Tibial artery (tissue), 4 donors: ENCODE results near the gene FBXO21.
"Not testable (repeated sequence)": the region's sequence is repeated elsewhere in the genome, so short reads cannot be mapped to it uniquely, and the experiment has no call there.

Source experiments
- DNase-seq, 2 donors: peaks; one replicate each; pipeline ENCODE4 v3.0.0-alpha.2; 2019
- H3K27ac ChIP-seq, 2 donors: fragments of 200-600 bp; sonication (generic) in 1 of 2; 1 replicate in 1 of 2; 2 replicates in 1 of 2; pipeline ENCODE4 v1.5.1; 2018 to 2019; ENCODE audit warnings: mild to moderate bottlenecking in 1 of 2
- H3K27me3 ChIP-seq, 2 donors: fragments of 200-600 bp; sonication (generic) in 1 of 2; one replicate each; pipeline versions ENCODE4 v1.5.1 to v1.6.0; 2016 to 2019
- H3K36me3 ChIP-seq, 3 donors: fragments of 200-600 bp; sonication (generic) in 2 of 3; one replicate each; pipeline ENCODE4 v1.5.1; 2016 to 2019; ENCODE audit warnings: mild to moderate bottlenecking in 2 of 3
- H3K4me1 ChIP-seq, 4 donors: fragments of 200-600 bp; sonication (generic) in 2 of 4; 1 replicate in 3 of 4; 2 replicates in 1 of 4; pipeline ENCODE4 v1.5.1; 2016 to 2019
- H3K4me3 ChIP-seq, 2 donors: fragments of 200-600 bp; sonication (generic) in 1 of 2; 1 replicate in 1 of 2; 2 replicates in 1 of 2; pipeline ENCODE4 v1.5.1; 2018 to 2019; ENCODE audit warnings: mild to moderate bottlenecking in 2 of 2
- H3K9me3 ChIP-seq, 3 donors: fragments of 200-600 bp; sonication (generic) in 1 of 3; one replicate each; pipeline ENCODE4 v1.5.1; 2016 to 2019
- intact Hi-C: fragments of 100-400 bp; cut with DNase I; formaldehyde crosslinking; loops from one replicate; pipeline ENCODE4 v1.15.0; 2023; ENCODE audit warnings: low total_unique reads
- TF ChIP-seq, protein P1 (sequence below), 2 experiments: fragments of 200-600 bp in 1 of 2; fragments of 450-650 bp in 1 of 2; IDR thresholded peaks; one replicate each; pipeline ENCODE4 v1.5.1; 2017 to 2019; ENCODE audit warnings: antibody characterized with exemption in 2 of 2, mild to moderate bottlenecking in 1 of 2, moderate library complexity in 1 of 2

The FBXO21 gene

DNA sequence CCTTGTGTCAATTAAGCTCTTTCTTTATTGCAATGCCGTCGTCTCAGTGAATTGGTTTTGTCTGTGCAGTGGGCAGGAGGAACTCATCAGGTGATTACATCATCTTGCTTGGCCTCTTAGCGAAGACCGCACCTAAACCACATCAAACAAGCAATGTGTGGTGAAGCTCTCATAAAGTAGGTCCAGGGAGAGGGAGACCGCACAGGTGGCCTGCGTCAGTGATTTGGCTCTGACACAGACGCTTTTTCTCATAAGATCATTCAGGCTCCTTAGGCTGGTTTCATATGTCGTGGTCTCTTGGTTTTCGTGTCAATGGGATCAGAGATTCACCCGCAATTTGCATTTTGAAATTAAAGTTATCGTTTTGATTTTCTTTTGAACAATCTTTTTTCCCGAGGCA is 84.4 kb downstream of the FBXO21 start:
- intact Hi-C loops = no loop called here
- no peaks in the 10 kb centered on the region for H3K4me1 ChIP-seq
- TF ChIP-seq, protein P1, sequence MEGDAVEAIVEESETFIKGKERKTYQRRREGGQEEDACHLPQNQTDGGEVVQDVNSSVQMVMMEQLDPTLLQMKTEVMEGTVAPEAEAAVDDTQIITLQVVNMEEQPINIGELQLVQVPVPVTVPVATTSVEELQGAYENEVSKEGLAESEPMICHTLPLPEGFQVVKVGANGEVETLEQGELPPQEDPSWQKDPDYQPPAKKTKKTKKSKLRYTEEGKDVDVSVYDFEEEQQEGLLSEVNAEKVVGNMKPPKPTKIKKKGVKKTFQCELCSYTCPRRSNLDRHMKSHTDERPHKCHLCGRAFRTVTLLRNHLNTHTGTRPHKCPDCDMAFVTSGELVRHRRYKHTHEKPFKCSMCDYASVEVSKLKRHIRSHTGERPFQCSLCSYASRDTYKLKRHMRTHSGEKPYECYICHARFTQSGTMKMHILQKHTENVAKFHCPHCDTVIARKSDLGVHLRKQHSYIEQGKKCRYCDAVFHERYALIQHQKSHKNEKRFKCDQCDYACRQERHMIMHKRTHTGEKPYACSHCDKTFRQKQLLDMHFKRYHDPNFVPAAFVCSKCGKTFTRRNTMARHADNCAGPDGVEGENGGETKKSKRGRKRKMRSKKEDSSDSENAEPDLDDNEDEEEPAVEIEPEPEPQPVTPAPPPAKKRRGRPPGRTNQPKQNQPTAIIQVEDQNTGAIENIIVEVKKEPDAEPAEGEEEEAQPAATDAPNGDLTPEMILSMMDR (IDR thresholded peaks at IDR 0.05) = no peak
- peaks cover 0 to 20% of the 10 kb centered on the region in 2 donors for H3K27me3 ChIP-seq
- H3K9me3 ChIP-seq = no peaks in the 10 kb centered on the region
- no peak overlapping the region for H3K4me3 ChIP-seq
- no peaks in the 10 kb centered on the region for H3K36me3 ChIP-seq
- no peak for DNase-seq
- no peak overlapping the region for H3K27ac ChIP-seq

DNA sequence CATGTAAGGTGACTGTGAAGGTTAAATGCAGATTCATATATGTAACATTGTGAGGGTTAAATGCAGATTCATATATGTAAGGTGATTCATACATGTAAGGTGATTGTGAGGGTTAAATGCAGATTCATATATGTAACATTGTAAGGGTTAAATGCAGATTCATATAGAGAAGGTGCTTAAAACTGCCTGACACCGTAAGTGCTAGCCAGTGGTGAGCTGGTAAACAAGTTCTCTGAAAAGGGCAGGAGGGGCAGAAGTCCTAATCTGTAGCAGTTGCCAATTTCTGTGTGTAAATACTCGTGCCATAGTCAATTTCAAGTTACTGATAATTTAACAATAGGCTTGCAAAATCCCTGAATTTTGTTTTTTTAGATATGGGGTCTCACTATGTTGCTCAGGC is 86.3 kb downstream of the FBXO21 start:
- H3K36me3 ChIP-seq, intact Hi-C loops, DNase-seq, H3K4me3 ChIP-seq, H3K9me3 ChIP-seq, H3K27ac ChIP-seq, H3K4me1 ChIP-seq: not testable (repeated sequence)
- peaks cover 0 to 39% of the 10 kb centered on the region in 2 donors for H3K27me3 ChIP-seq

DNA sequence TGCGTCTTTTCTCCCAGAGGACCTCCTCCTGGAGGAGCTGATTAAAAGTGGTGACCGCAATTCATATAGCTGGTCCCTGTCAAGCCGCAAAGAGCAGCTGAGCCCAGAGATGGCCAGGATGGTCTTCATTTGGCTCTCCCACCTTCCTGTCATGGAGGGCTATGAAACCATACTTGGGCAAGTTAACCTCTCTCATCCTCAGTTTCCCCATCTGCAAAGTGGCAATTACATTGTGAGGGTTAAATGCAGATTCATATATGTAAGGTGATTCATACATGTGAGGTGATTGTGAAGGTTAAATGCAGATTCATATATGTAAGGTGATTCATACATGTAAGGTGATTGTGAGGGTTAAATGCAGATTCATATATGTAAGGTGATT is 87.5 kb downstream of the FBXO21 start:
- intact Hi-C loops = no loop called here
- Histone ChIP-seq H3K9me3 (no peaks in the 10 kb centered on the region), H3K27me3 (peaks cover 0 to 51% of the 10 kb centered on the region in 2 donors), H3K4me3 (no peak overlapping the region), H3K4me1 (peaks cover 0 to 22% (median 16%) of the 10 kb centered on the region in 4 donors), H3K27ac (no peak overlapping the region), H3K36me3 (no peaks in the 10 kb centered on the region)
- no peak for DNase-seq
- TF ChIP-seq, protein P1 (IDR thresholded peaks at IDR 0.05) = no peak

DNA sequence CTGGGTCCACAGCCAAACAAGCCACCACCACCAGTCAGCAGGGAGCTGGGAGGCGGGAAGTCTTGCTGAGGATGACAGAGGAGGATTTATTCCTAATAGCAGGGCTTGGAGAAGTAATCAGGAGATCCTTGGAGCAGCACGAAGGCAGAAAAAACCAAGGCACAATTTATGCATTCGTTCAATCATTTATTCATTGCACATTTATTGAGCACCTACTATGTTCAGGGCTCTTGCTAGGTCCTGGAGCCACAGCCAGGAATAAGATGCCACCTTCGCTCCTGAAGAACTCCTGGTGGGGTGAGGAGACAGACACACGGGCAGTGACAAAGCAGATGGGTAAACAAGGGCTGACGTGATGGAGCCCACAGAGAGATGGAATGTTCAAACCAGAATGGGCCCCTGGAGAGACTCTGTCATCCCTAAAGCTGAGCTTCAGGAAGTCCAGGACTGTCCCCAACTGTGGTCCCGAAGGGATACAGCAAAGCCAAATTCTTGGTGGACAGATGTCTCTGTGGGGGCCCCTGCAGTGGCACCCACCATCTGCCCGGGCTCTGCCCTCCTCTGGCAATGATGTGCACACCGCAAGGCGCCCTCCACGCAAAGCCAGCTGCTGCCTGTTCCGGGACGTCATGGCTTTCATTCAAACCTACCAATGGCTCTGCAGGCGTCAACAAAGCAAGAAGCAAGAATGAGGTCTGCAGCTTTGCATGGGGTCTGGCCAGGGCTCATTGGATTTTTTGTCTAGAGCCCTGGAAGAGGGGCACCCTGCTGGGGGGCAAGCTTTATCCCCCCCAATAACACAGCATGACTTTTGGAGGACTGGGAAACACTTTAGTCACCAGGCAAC is 88.1 kb downstream of the FBXO21 start:
- TF ChIP-seq, protein P1 (IDR thresholded peaks at IDR 0.05) = no peak
- Histone ChIP-seq H3K36me3 (no peaks in the 10 kb centered on the region), H3K9me3 (no peaks in the 10 kb centered on the region), H3K4me1 (peaks cover 0 to 22% (median 16%) of the 10 kb centered on the region in 4 donors), H3K27ac (no peak overlapping the region), H3K27me3 (peaks cover 0 to 51% of the 10 kb centered on the region in 2 donors), H3K4me3 (no peak overlapping the region)
- intact Hi-C loops = no loop called here
- DNase-seq = no peak

DNA sequence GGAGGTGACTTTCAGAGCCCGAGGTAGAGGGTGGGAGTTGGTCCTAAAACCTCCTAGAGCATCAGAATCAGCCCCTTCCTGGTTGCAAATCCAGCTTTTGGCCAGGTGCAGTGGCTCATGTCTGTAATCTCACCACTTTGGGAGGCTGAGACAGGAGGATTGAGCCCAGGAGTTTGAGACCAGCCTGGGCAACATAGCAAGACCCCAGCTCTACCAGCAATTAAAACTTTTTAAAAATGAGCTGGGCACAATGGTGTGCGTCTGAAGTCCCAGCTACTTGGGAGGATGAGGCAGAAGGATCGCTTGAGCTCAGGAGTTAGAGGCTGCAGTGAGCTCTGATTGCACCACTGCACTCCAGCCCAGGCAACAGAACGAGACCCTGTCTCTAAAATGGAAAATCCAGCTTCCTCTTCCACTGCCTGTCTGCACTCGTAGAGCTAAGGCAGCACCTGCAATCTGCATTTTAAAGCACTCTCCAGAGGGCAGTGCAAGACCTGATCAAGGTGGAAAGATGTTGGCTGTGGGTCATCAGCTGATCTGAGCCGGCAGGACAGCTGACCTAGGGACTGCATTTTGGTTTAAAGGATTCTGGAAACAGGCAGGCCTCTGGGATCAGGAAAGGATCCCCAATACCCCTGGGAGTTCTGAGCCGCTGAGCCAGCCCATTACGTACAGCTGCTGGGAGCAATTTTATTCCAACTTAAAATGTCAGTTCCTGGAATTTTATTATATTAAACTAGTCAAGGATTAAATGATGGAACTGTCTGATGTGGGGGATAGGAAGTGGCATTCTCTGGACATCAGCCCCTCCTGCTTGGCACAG is 89.2 kb downstream of the FBXO21 start:
- peaks cover 0 to 56% of the 10 kb centered on the region in 2 donors for H3K27me3 ChIP-seq
- DNase-seq = no peak
- intact Hi-C loops = no loop called here
- TF ChIP-seq, protein P1 (IDR thresholded peaks at IDR 0.05) = no peak
- H3K4me3 ChIP-seq = no peak overlapping the region
- H3K4me1 ChIP-seq = peaks cover 0 to 22% (median 16%) of the 10 kb centered on the region in 4 donors
- no peak overlapping the region for H3K27ac ChIP-seq
- H3K36me3 ChIP-seq = no peaks in the 10 kb centered on the region
- H3K9me3 ChIP-seq = no peaks in the 10 kb centered on the region

DNA sequence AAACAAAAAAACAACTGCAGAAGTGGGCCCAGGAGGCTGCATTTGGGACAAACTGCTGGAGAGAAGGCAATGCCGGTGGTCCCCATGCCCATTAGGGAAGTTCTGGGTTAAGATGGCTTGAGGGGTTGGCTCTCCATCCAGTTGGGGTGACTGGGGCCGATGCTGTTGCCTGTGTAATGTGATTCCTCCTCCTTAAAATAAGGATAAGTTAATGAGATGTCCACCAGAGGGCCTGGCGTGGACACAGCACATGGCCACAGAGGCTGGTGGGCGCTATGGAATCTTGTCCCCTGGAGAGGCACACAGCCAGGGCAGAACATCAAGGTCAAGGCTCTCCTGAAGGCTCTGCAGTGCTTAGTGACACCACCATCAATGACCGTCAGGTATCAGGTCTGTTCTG is 90.0 kb downstream of the FBXO21 start:
- TF ChIP-seq, protein P1 (IDR thresholded peaks at IDR 0.05) = no peak
- Histone ChIP-seq H3K27me3 (peaks cover 0 to 64% of the 10 kb centered on the region in 2 donors), H3K4me3 (no peak overlapping the region), H3K27ac (no peak overlapping the region), H3K4me1 (peaks cover 0 to 22% (median 16%) of the 10 kb centered on the region in 4 donors), H3K36me3 (no peaks in the 10 kb centered on the region), H3K9me3 (no peaks in the 10 kb centered on the region)
- DNase-seq = no peak
- intact Hi-C loops = no loop called here
